Progenitor cell of endocrine pancreas (in vitro differentiated cells): ENCODE data around the gene AFG3L2. TPM values are rescaled to one million over a fixed set of nuclear protein-coding genes. Genes with fewer than 3 reads are reported as not detected.

ENCODE experiments used
- DNase-seq: peaks from one replicate; pipeline ENCODE4 v3.0.0; 2021; ENCODE audit warnings: low spot score; ENCODE audit not compliant: unreplicated experiment
- H3K27ac Mint-ChIP-seq: 2 replicates; pipeline ENCODE4 v1.8.0; 2021; ENCODE audit warnings: mild to moderate bottlenecking, moderate library complexity, mixed read lengths
- H3K27me3 Mint-ChIP-seq: 2 replicates; pipeline ENCODE4 v1.8.0; 2021; ENCODE audit warnings: mixed read lengths
- H3K36me3 Mint-ChIP-seq: 2 replicates; pipeline ENCODE4 v1.8.0; 2022; ENCODE audit warnings: mixed read lengths; ENCODE audit not compliant: insufficient read depth
- H3K4me1 Mint-ChIP-seq: 2 replicates; pipeline ENCODE4 v1.8.0; 2021; ENCODE audit warnings: low read depth, mixed read lengths
- H3K4me3 Mint-ChIP-seq: 2 replicates; pipeline ENCODE4 v1.8.0; 2021; ENCODE audit warnings: low read depth, mild to moderate bottlenecking, moderate library complexity, mixed read lengths
- H3K9me3 Mint-ChIP-seq: 2 replicates; pipeline ENCODE4 v1.8.0; 2021; ENCODE audit warnings: low read depth, mixed read lengths
- CTCF ChIP-seq: fragments of 200-600 bp; sonication (generic); IDR thresholded peaks from one replicate; pipeline ENCODE4 v1.5.0; 2021; ENCODE audit warnings: antibody characterized with exemption, mild to moderate bottlenecking; ENCODE audit not compliant: unreplicated experiment
- total RNA-seq: library from RNA; stranded (reverse); gene quantifications from 2 replicates; pipeline ENCODE4 v1.2.1, GENCODE V29; 2021

Gene AFG3L2
- total RNA-seq, 1 donor from 2014 or later = 44.6 TPM

GRCh38 chr18:12330766-12331165 lies 46.3 kb downstream of the AFG3L2 start:
- no peak for DNase-seq
- H3K36me3 Mint-ChIP-seq = peaks cover 35% of the 10 kb centered on the region
- H3K4me1 Mint-ChIP-seq = peaks cover 2% of the 10 kb centered on the region
- no peak overlapping the region for H3K27ac Mint-ChIP-seq
- H3K4me3 Mint-ChIP-seq = no peak overlapping the region
- no peak for TF ChIP-seq CTCF
- no peaks in the 10 kb centered on the region for H3K27me3 Mint-ChIP-seq
- no peaks in the 10 kb centered on the region for H3K9me3 Mint-ChIP-seq

GRCh38 chr18:12329125-12329698 lies 47.8 kb downstream of the AFG3L2 start:
- H3K27ac Mint-ChIP-seq = no peak overlapping the region
- H3K27me3 Mint-ChIP-seq = no peaks in the 10 kb centered on the region
- no peak overlapping the region for H3K4me3 Mint-ChIP-seq
- TF ChIP-seq CTCF = no peak
- H3K4me1 Mint-ChIP-seq = no peaks in the 10 kb centered on the region
- H3K9me3 Mint-ChIP-seq = no peaks in the 10 kb centered on the region
- DNase-seq = no peak
- peaks cover 27% of the 10 kb centered on the region for H3K36me3 Mint-ChIP-seq

GRCh38 chr18:12328179-12328823 lies 48.7 kb downstream of the AFG3L2 start:
- Mint-ChIP-seq H3K4me3 (no peak overlapping the region), H3K36me3 (peaks cover 20% of the 10 kb centered on the region), H3K9me3 (no peaks in the 10 kb centered on the region), H3K4me1 (no peaks in the 10 kb centered on the region), H3K27me3 (no peaks in the 10 kb centered on the region), H3K27ac (no peak overlapping the region)
- no peak for TF ChIP-seq CTCF
- no peak for DNase-seq

- H3K36me3 Mint-ChIP-seq = peaks cover 19% of the 10 kb centered on the region
- H3K4me1 Mint-ChIP-seq = no peaks in the 10 kb centered on the region
- no peak overlapping the region for H3K27ac Mint-ChIP-seq
- H3K4me3 Mint-ChIP-seq = no peak overlapping the region
- no peaks in the 10 kb centered on the region for H3K27me3 Mint-ChIP-seq
- TF ChIP-seq CTCF = peak; percentile 89
- peak; percentile 72 for DNase-seq
- H3K9me3 Mint-ChIP-seq = no peaks in the 10 kb centered on the region
Measured at GRCh38 chr18:12327510-12328178, 49.4 kb downstream of the AFG3L2 start.

GRCh38 chr18:12326711-12327460 lies 50.1 kb downstream of the AFG3L2 start:
- Mint-ChIP-seq H3K9me3 (no peaks in the 10 kb centered on the region), H3K4me3 (no peak overlapping the region), H3K27ac (no peak overlapping the region), H3K4me1 (no peaks in the 10 kb centered on the region), H3K36me3 (peaks cover 19% of the 10 kb centered on the region), H3K27me3 (no peaks in the 10 kb centered on the region)
- no peak for TF ChIP-seq CTCF
- DNase-seq = no peak
